Measurements from ENCODE around the gene B4GALNT4.

- no peak for TF ChIP-seq EZH2 (IDR thresholded peaks at IDR 0.05; ENCODE audit: insufficient read depth, poor library complexity, severe bottlenecking)
- no peak for TF ChIP-seq EZH2phosphoT487 (IDR thresholded peaks at IDR 0.05; ENCODE audit: insufficient read depth, low read depth)
These were observed 10.8 kb downstream of the B4GALNT4 start for GRCh38 chr11:380095-380480.
